ENCODE results near the gene FBXO36.

Gene FBXO36

DNA sequence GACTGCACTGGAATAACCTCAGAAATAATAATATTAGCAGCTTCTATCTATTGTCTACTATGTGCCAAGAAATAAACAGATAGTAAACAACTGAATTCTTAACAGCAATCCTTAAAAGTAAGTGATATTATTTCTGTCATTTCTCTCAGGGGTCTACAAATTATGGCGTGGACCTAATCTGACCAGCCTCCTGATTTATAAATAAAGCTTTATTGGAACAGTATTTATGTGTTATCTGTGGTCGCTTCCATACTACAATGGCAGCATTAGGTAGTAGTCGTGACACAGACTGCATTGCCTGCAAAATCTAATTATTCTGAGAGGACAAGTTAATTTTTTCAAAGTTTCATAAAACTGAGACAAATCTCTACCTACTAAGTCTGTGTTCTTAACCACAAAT is 97.4 kb downstream of the FBXO36 start:
- DNase-seq (ENCODE audit: extremely low read depth, low read depth): no peak
- TF ChIP-seq, protein P1, sequence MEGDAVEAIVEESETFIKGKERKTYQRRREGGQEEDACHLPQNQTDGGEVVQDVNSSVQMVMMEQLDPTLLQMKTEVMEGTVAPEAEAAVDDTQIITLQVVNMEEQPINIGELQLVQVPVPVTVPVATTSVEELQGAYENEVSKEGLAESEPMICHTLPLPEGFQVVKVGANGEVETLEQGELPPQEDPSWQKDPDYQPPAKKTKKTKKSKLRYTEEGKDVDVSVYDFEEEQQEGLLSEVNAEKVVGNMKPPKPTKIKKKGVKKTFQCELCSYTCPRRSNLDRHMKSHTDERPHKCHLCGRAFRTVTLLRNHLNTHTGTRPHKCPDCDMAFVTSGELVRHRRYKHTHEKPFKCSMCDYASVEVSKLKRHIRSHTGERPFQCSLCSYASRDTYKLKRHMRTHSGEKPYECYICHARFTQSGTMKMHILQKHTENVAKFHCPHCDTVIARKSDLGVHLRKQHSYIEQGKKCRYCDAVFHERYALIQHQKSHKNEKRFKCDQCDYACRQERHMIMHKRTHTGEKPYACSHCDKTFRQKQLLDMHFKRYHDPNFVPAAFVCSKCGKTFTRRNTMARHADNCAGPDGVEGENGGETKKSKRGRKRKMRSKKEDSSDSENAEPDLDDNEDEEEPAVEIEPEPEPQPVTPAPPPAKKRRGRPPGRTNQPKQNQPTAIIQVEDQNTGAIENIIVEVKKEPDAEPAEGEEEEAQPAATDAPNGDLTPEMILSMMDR (IDR thresholded peaks at IDR 0.05; ENCODE audit: low read depth, low read length): no peak

DNA sequence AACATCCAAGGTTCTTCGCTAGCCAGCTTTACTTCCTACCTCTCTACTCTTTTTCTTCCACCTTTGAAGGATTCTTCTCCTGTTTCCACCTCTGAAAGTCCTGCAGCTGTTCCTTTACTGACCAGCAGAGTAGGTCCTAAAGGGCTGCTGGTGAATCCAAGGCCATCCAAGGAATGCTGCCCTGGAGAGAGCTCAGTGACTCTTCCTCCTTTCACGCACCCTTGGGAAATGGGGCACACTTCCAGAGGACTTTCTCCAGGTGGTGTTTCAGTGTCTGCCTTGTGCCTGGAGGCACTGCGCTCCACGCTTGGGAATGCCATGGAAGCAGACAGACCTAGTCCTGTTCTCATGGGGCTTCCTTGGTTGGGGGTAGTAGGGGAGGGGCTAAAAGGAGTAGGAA is 101.0 kb downstream of the FBXO36 start:
- DNase-seq (ENCODE audit: extremely low read depth, low read depth): no peak
- TF ChIP-seq, protein P1 (IDR thresholded peaks at IDR 0.05; ENCODE audit: low read depth, low read length): no peak

GRCh38 chr2:230042195-230042594 is 119.9 kb downstream of the FBXO36 start:
- DNase-seq (ENCODE audit: extremely low read depth, low read depth): no peak
- TF ChIP-seq, protein P1 (IDR thresholded peaks at IDR 0.05; ENCODE audit: low read depth, low read length): no peak

- DNase-seq (ENCODE audit: extremely low read depth, low read depth): no peak
- TF ChIP-seq, protein P1 (IDR thresholded peaks at IDR 0.05; ENCODE audit: low read depth, low read length): no peak
Measured at GRCh38 chr2:230043025-230043424, 120.7 kb downstream of the FBXO36 start.

DNA sequence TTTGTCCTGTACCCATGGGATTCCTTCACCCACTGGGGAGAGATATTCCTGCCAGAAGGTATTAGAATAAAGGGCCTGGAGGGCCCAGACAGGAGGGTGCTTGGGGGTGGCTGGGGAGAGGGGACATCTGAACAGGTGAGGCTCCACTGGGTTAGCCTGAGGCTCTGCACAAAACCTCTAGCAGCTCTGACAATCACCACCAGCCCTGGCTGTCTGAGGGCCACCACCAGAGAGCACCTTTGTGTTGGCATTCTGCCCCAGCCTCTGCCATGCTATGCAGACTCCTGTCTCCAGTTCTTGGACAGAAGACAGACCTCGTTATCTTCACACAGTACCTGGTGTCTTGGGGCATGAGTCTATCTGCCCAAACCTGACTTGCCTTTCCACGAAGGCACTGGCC is 121.2 kb downstream of the FBXO36 start:
- TF ChIP-seq, protein P1 (IDR thresholded peaks at IDR 0.05; ENCODE audit: low read depth, low read length): no peak
- DNase-seq (ENCODE audit: extremely low read depth, low read depth): no peak

DNA sequence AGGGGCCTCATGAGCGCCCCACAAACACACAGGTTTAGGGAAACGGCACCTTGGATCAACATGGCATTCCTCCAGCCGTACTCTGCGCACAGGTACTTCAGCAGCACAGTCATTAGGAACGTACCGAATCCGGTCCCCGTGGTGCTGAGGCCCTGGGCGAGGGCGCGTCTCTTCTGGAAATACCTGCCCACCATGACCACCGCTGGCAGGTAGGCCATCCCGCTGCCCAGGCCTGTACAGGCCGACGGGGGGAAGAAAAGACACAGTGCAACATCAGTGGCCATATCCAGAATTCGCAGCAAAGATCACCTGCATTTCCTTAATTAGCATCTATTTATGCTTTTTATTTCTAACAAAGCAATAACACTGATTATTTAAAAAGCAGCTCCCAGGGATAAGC is 124.2 kb downstream of the FBXO36 start:
- TF ChIP-seq, protein P1 (IDR thresholded peaks at IDR 0.05; ENCODE audit: low read depth, low read length): no peak
- DNase-seq (ENCODE audit: extremely low read depth, low read depth): no peak

GRCh38 chr2:230048010-230048671 is 125.8 kb downstream of the FBXO36 start:
- TF ChIP-seq, protein P1 (IDR thresholded peaks at IDR 0.05; ENCODE audit: low read depth, low read length): no peak
- no peak for DNase-seq (ENCODE audit: extremely low read depth, low read depth)
